ENCODE measurements around the gene AMPD3. TPM values are rescaled to one million over a fixed set of nuclear protein-coding genes. Genes with fewer than 3 reads are reported as not detected.

The AMPD3 gene
- polyA plus RNA-seq, 1 donor (not counting 4 experiments of a cell fraction or from before 2014, with no cell fraction given): 11.1 TPM

GRCh38 chr11:10497371-10498021 lies 42.4 kb downstream of the AMPD3 start:
- Histone ChIP-seq H4K20me1 (ENCODE audit: control insufficient read depth, extremely low read depth, insufficient read depth, low read length) (no peaks in the 10 kb centered on the region), H3K9me1 (ENCODE audit: control insufficient read depth, extremely low read depth, insufficient read depth, low read length) (no peaks in the 10 kb centered on the region), H3K9me3 (ENCODE audit: control insufficient read depth, low read depth, low read length) (no peaks in the 10 kb centered on the region), H3K9ac (ENCODE audit: control insufficient read depth, extremely low read depth, insufficient read depth, low read length) (no peak overlapping the region), H3K27ac (ENCODE audit: control insufficient read depth, insufficient read depth, low read length) (no peak overlapping the region), H3K27me3 (ENCODE audit: control insufficient read depth, extremely low read depth, insufficient read depth, low read length) (no peaks in the 10 kb centered on the region), H3K36me3 (ENCODE audit: control insufficient read depth in 2 of 2, extremely low read depth in 1 of 2, insufficient read depth in 2 of 2, low read length in 2 of 2) (peaks cover 34 to 52% of the 10 kb centered on the region in 2 experiments), H3K4me1 (ENCODE audit: control insufficient read depth, extremely low read depth, insufficient read depth, low read length) (no peaks in the 10 kb centered on the region), H3K79me2 (ENCODE audit: control insufficient read depth, insufficient read depth, low read length) (no peaks in the 10 kb centered on the region), H3K4me2 (ENCODE audit: control insufficient read depth, extremely low read depth, insufficient read depth, low read depth, low read length) (no peak overlapping the region), H3K4me3 (ENCODE audit: control insufficient read depth in 2 of 3, extremely low read depth in 1 of 3, insufficient read depth in 2 of 3, low read depth in 1 of 3, low read length in 3 of 3) (no peak overlapping the region), H2AFZ (ENCODE audit: control insufficient read depth, low read length) (no peak overlapping the region)
- dilution Hi-C loops (cut with MboI; ENCODE audit: extremely low pct_ligation_motif_present, low sequenced_read_pairs): no loop called here
- FAIRE-seq (no peak), DNase-seq (ENCODE audit: low read depth, low spot score) (no peak)
- TF ChIP-seq CTCF (optimal IDR thresholded peaks at IDR 0.05 in 1 of 3, IDR thresholded peaks at IDR 0.05 in 1 of 3, conservative IDR thresholded peaks at IDR 0.05 in 1 of 3; ENCODE audit: extremely low read depth in 1 of 3, insufficient read depth in 2 of 3, low read length in 3 of 3) (no peak), EZH2 (IDR thresholded peaks at IDR 0.05; ENCODE audit: low read length) (no peak)

GRCh38 chr11:10498022-10498400 lies 42.9 kb downstream of the AMPD3 start:
- Histone ChIP-seq H3K9me3 (ENCODE audit: control insufficient read depth, low read depth, low read length) (no peaks in the 10 kb centered on the region), H3K4me2 (ENCODE audit: control insufficient read depth, extremely low read depth, insufficient read depth, low read depth, low read length) (no peak overlapping the region), H3K27me3 (ENCODE audit: control insufficient read depth, extremely low read depth, insufficient read depth, low read length) (no peaks in the 10 kb centered on the region), H3K27ac (ENCODE audit: control insufficient read depth, insufficient read depth, low read length) (no peak overlapping the region), H3K4me3 (ENCODE audit: control insufficient read depth in 2 of 3, extremely low read depth in 1 of 3, insufficient read depth in 2 of 3, low read depth in 1 of 3, low read length in 3 of 3) (no peak overlapping the region), H3K79me2 (ENCODE audit: control insufficient read depth, insufficient read depth, low read length) (no peaks in the 10 kb centered on the region), H3K36me3 (ENCODE audit: control insufficient read depth in 2 of 2, extremely low read depth in 1 of 2, insufficient read depth in 2 of 2, low read length in 2 of 2) (peaks cover 33 to 55% of the 10 kb centered on the region in 2 experiments), H3K9me1 (ENCODE audit: control insufficient read depth, extremely low read depth, insufficient read depth, low read length) (no peaks in the 10 kb centered on the region), H2AFZ (ENCODE audit: control insufficient read depth, low read length) (no peak overlapping the region), H4K20me1 (ENCODE audit: control insufficient read depth, extremely low read depth, insufficient read depth, low read length) (no peaks in the 10 kb centered on the region), H3K9ac (ENCODE audit: control insufficient read depth, extremely low read depth, insufficient read depth, low read length) (no peak overlapping the region), H3K4me1 (ENCODE audit: control insufficient read depth, extremely low read depth, insufficient read depth, low read length) (no peaks in the 10 kb centered on the region)
- FAIRE-seq (no peak), DNase-seq (ENCODE audit: low read depth, low spot score) (no peak)
- no peak for TF ChIP-seq CTCF (optimal IDR thresholded peaks at IDR 0.05 in 1 of 3, IDR thresholded peaks at IDR 0.05 in 1 of 3, conservative IDR thresholded peaks at IDR 0.05 in 1 of 3; ENCODE audit: extremely low read depth in 1 of 3, insufficient read depth in 2 of 3, low read length in 3 of 3)
- TF ChIP-seq EZH2 (IDR thresholded peaks at IDR 0.05; ENCODE audit: low read length): no peak
- dilution Hi-C loops (cut with MboI; ENCODE audit: extremely low pct_ligation_motif_present, low sequenced_read_pairs): no loop called here

All from keratinocyte (primary cell).